ENCODE results near the gene MTX1.
A peak's percentile ranks its signal among the peaks of the same experiment; 100 is the strongest.
"Not testable (repeated sequence)": the region's sequence is repeated elsewhere in the genome, so short reads cannot be mapped to it uniquely, and the experiment has no call there.

MTX1 gene

DNA sequence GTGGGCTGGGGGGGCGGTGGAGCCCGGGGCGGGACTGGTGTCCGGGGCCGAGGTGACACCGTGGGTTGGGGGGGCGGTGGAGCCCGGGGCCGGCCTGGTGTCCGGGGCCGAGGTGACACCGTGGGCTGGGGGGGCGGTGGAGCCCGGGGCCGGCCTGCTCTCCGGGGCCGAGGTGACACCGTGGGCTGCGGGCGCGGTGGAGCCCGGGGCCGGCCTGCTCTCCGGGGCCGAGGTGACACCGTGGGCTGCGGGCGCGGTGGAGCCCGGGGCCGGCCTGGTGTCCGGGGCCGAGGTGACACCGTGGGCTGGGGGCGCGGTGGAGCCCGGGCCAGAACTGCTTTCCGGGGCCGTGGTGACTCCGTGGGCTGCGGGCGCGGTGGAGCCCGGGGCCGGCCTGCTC lies 18.6 kb upstream of the MTX1 start:
- DNase-seq = not testable (repeated sequence)

DNA sequence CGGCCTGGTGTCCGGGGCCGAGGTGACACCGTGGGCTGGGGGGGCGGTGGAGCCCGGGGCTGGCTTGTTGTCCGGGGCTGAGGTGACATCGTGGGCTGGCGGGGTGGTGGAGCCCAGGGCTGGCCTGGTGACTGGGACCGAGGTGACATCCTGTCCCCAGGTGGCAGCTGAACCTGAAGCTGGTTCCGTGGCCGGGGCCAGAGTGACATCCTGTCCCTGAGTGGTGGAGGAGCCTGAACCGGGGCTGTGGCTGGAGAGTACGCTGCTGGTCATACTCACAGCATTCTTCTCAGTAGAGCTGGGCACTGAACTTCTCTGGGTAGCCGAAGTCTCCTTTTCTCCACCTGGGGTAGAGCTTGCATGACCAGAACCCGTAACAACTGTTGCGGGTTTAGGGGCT lies 16.6 kb upstream of the MTX1 start:
- no peak for DNase-seq

DNA sequence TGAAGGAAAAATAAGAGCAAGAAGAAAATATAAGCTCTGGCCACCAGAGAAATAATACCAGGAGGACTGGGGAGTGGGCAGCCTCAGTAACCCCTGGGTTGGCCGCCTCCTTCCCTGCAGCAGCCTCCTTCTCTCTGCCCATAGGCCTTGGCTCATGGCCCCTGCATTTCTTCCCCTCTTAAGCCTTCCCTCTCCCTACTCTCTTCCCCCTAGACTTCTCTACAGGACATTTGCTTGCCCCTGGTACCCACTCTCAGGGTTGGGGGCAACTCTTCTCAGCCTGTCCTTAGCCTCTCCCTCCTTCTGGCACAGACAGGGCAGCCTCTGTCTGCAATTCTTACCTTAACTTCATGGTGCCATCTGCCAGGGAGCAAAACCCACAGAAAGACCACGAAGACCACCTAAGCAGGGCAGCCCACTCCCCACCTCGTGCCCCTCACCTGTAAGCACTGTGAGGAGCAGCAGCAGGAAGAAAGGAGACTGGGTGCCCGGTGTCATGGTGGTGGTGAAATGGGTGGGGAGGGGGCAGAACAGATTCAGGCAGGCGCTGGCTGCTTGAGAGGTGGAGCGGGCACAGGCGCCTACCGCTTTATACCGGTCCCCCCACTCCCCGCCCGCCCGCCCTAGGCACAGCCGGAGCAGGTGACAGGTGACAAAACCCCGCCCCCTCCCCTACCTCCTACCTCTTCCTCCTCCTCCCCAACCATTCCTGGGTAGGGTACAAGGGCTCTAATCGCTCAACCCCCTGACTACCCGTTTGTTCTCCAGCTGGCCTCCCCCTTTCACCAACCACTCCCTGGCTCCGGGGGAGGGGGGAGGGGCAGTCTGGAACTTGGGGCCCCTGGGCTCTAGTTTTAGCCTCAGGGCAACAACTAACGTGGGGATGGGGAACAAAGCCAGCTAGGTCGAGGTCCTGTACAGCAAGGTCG lies 15.9 kb upstream of the MTX1 start:
- no peak for DNase-seq

DNA sequence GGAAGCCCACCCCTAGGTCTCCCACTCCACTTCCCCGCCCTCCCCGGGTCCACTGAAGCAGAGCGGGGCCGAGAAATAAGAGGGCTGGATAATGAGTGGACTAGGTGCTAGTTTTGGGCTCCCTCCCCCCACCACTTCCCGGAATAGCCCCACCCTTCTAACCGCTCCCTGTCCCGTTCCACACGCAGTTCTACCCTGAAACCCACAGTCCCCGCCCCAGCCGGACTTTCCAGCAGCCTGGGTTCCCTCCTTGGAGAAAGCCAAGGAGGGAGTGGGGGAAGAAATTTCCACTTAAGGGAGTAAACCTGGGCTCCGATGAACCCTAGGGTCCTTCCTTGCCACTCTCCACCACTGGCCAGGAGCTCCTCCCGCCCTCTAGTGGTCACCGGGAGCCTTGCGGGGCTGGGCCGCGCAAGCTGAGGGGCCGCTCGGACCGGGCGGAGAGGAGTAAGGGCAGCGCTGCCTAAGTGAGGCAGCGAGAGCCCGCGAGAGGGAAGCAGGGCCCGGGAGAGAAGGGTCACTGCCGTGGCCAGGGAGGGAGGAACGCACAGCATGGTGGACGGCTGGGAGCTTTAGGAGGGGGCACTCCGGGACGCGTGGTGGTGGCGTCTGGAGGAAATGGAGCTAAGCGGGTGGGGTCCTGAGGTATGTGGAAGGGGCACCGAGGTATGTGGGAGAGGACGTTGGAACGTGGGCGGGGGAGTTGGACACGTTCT lies 15.1 kb upstream of the MTX1 start:
- DNase-seq = peak; percentile 54

DNA sequence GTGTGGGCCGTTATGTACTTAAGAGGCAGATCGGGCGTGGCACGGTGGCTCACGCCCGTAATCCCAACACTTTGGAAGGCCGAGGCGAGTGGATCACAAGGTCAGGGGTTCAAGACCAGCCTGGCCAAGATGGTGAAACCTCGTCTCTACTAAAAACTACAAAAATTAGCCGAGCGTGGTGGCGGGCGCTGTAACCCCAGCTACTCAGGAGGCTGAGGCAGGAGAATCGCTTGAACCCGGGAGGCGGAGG lies 14.6 kb upstream of the MTX1 start:
- DNase-seq = not testable (repeated sequence)

DNA sequence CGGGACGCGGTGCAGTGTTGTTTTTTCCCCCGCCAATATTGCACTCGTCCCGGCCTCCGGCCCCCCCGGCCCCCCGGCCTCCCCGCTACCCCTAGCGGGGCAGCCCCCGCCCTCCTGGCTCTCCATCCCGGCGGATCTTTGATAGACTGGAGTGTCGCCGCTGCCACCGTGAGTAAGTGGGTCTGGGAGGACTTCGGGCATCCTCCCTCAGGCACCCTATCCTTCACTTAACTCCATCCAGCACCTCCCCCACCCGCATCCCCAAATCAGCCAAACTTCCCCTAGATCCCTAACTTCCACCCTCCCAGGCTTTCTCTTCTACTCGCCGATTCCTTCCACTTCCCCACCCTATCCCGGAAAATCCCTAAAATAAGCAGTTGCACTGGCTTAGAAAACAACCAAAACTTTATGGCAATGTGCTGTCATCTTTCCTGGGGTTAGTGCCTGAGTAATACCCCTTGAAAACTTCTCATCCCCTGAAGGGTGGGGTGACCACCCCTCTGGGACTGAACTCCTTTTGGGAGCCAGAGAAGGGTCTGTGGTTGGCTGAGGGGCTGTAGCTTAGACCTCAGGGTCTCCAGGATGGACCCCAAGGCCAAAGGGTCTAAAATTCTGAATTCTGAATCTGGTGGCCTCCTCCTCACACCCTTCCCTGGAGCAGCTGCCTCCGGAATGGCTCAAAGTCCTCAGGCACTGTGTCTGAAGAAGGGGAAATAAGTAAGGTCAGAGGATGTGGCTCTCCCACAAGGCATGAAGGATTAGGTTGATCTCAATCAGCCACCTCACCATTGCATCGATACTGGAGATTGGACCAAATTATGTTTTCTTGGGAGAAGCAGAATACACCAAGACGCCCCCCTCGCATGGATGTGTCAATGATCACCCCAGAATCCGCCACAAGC lies 13.0 kb upstream of the MTX1 start:
- DNase-seq = no peak

DNA sequence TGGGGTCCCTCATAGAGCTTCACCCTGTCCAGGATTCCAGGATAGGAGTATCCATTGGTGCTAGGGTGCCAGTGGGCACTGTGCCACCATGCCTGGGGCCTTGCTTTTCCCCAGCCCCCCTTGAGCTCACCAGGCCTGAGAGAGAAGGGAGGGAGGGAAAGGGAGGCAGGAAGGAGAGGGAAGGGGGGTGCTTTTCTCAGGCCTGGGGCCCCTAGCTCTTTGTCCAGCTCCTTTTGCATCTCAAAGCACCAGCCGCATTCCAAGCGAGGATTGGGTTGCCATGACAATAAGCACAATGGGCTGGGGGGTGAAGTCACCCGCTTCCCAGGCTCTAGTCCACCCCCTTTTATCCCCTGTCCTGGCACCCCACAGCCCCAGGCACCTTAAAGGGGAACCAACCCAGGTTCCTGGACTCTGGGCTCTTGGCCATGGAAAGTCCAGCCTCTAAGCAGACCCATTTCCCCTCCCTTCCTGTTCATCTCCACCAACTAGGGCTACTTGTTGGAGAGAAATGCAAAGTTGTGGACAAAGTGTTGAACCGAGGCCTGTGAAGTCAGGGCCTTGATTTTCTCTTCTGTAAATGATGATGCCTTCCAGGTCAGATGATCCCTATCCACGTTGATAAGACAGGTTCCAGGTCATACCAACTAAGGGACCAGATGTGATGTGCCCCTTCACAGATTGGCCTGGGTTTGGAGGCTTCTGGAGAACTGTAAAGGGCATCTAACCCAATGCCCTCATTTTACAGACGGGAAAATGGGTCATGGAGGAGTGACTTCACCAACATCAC lies 12.2 kb upstream of the MTX1 start:
- no peak for DNase-seq

DNA sequence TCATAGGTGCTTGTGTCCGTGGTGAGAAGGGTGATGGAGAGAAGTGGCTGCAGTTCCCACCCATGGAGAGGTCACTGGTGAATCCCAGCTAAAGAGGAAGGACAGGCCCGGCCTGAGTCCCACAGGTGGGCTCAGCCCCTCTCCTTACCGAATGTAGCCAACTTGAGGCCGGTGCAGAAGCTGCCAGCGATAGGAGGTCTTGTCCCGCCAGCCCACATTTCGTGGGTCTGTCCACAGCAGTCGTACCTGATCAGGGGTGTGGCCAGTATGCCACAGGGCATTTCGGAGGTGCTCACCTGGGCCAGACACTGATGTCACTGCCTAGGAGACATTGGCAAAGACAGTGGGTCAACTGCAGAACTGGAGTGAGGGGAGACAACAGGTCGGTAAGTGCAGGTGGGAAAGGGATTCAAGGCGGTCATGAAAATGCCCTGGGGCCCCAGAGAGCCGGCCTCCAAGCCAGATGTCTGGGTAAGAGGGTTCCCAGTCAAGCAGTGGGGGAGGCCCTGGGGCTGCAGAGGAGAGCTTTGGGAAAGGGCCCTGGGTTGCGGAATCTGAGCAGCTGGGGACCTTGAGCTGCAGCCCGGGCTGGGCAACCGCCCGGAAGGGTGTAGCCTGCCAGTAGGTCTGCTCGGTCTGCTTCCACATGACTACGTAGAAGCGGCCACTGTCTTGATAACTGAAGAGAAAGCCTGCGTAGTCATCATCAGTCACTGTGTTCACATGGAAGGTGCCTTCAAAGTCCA lies 11.4 kb upstream of the MTX1 start:
- DNase-seq = no peak

DNA sequence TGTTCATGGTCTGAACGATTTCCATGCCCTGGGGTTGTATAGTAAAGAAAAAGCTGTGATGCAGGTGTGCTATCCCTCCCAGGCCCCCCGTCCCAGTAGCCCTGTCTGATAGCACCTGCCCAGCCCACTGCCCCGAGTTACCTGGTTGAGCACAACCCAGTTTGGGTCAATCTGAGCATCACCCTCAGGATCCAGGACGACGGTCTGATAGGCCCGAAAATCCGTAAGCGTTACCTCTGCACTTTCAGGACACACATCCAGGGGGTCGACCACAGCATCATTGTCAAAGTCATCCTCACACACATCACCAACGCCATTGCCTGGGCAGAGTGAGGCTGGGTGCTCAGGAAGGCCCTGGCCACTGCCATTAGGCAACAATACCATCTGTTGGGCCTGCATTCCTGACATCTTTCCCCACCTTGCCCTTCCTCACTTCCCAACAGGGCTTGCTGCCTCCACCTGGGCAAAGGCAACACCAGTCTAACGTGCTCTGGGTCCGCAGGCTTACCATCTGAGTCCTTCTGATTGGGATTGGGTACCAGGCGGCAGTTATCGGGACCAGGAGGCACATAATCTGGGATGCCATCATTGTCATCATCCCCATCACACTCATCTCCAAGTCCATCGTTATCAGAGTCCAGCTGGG lies 10.5 kb upstream of the MTX1 start:
- no peak for DNase-seq

DNA sequence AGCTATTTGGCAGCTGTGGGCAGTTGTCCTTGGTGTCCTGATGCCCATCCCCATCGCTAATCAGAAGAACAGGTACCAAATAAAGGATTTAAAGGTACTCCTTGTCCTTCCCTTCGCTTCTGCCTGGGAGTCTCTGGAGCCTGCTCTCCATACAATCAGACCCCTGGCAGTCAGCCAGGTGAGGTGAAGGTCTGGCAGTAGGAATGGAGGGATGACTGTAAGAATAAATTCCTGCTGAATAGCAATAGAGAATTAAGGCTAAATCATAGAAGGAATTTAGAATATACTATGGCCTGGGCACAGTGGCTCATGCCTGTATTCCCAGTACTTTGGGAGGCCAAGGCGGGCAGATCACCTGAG lies 10.0 kb upstream of the MTX1 start:
- no peak for DNase-seq

DNA sequence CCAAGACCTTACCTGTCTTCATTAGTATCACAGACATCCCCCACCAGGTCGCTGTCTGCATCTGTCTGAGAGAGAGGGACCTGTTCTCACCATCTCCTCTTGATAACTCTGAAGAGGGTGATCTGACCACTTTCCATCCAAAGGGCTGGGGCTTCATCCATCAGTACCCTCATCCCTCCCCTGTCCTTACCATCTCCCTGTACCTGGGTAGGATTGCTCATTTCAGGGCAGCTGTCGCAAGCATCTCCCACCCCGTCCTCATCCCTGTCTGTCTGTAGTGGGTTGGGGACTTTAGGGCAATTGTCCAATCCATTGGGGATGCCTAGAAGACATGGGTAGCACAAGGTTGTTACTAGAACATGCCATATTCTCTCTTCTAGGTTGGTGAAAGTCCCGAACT lies 8.7 kb upstream of the MTX1 start:
- DNase-seq = no peak

DNA sequence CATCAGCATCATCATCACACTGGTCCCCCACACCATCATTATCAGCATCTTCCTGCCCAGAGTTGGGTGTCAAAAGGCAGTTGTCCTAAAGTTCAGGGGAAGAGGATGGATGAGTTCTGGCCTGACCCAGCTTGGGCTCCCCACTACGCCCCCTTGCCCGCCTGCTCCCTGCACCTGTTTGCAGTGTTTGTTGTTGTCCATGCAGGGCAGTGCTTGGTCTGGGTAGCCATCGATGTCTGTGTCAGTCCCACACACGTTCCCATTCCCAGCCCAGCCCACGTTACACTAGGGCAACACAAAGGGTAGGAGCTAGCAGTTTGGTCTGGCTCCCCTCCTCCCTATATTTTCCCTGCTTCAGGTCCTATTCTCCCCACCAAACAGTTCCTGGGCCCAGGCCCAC lies 7.6 kb upstream of the MTX1 start:
- DNase-seq = no peak

DNA sequence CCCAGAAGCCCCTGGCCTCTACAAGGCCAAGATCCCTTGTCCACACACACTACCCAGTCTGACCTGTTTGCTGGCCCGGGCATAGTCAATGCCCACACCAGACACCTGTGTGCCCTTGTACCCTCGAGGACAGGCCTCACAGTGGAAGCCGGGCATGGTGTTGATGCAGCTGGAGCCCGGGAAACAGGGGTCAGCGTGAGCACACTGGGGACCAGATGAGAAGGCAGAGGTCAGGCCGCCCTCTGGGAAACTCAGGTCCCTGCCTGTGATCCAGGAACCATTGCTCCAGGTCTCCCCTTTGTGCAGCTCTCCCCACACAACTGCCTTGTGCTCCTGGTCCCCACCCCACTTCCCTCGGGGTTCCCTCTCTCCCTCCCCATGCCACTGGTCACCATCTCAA lies 6.3 kb upstream of the MTX1 start:
- DNase-seq = no peak

DNA sequence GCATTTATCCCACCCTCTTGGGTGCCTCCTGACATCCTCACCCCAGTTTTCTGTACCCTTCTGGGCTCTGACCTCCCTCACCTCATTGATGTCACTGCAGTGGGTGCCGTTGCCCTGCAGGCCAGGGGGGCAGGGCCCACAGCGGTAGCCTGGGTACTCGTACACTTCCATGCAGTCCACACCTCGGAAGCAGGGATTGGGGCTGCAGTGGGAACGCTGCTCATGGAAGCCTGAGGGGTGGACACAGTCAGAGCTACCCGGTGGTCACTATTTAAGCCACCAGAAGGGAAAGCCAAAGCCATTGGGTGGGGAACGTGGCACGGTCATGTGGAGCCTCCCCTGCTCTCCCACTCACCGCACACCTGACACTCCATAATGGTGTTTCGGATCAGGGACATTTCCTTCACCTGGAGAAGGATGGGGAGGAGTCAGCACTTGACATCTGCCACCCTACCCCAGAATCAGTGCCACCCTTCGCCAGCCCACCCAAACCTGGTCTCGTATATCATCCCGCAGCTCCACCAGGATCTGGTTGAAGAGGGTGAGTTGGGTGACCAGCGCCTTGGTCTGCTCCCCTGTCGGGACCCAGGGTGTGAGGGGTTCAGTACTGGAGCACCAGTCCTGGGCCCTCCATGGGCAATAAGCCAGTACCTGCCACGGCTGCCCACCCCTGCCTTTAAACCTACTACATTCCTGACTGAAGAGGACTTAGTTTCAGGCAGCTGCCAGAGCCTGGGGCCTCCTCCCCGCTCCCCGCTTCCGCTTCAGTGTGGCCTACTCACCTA lies 5.6 kb upstream of the MTX1 start:
- no peak for DNase-seq

DNA sequence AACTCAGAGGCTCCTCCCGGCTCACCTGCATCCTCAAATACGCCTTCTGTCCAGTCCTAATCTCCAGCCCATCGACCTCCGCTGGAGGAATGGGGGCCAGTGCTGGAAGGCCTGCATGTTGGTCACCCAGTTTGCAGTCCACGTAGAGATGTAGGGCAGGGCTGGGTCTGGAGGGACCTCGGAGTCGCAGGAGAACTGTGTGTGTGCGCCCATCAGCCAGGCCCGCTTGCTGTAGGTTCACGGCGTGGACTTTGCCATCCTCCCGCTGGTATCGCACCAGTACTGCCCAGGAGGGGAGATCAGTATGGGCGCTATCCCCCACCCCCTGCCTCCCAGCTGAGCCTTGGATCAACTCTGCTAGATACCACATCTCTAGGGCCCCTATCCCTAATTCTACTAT lies 3.5 kb upstream of the MTX1 start:
- DNase-seq = no peak

DNA sequence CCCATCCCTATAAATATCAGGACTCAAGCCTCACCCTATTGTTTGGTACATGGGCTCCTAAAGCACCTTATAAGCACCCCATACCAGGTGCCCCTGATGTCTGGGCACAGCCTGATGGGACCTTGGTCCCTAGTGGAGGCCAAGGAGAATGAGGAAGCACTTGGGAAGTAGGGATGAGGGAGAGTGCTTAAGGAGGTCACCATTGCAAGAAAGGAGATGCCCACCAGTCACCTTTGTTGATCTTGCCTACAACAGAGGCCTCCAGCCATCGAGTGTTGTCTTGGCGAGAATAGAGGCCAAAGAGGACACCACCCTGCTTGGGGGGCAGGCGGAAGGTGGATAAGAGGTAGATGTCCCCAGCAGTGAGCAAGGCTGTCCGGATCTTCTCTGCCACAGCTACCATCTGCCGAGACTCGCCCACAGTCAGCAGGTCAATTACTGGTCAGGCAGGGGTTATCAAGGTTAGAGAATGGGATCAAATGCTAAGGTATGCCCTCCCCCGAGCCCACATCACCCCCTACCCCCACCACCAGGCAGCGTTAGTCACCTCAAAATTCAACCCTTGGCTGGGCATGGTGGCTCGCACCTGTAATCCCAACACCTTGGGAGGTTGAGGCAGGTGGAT lies 2.4 kb upstream of the MTX1 start:
- no peak for DNase-seq

DNA sequence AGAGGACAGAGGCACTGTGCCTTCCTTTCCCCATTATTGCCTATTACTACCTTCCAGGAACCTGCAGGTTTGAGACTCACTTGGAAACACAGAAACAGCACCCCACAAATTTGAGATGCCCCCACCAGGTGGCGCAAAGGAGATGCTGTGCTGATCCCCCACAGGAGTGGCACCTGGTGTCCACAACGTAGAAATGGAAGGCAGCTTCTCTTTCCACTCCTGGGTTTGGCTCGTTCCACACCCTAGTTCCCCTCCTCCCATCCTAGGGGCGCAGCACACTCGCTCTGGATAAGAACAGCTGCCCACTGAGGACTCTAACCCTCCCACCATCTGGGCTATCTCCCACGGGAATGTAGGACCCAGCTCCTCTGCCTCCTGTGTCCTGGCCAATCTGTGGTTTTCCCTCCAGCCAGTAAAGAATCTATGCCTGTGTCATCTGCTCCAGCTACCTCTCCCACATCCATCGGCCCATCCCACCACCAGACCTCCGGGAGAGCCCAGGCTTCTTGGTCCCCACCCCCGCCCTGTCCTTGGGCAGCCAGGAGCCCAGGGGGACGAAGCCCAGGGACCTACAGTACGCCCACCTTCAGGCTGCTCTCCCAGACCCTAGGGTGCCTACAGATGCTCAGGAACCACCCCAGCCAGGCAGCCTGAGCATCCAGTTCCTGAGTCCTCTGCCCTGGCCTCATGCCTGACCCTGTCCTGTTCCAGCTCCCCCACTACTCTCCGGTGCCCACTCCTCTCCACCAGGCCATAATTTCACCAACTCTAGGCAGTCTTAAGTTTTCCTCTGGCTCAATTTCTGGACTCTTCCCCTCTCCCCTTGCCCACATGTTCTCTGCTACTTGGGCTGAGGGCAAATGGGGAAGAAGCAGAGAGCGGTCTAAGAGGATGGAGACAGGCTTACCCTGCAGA lies 1.3 kb upstream of the MTX1 start:
- peak; percentile 67 for DNase-seq

DNA sequence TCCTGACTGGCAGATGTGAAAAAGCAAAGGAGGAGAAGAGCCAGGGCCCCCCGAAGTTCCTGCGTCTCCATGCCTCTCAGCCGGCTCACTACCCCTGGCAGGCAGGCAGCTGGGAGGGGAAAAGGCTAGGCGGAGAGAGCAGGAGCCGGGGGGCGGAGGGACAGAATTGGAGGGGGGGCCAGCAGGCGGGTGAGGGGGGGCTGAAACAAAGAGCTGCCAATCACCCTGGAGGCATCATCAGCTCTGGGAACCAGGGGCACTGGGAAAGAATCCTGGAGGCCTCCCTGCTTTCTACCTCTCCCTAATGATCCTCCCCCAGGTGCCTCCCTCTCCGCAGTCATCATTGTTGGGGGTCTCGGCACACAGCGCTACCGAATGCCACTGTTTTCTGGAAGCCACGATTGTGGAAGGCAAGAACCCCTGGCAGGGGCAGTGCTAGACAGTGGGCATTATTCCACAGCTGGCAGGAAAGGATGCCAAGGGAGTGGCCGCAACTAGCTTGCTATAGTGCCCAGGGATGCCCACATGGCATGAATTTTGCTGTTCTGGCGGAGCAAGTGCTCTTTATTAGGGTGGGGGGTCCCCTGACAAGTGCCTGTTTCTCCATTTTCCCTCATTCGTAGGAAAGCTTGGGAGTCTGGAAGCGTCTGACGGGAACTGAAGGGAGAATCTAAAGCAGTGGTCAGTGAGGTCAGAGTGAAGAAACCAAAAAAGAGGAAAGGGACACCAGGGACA lies 522 bp upstream of the MTX1 start, which contains the start of gene THBS3:
THBS3 (minus strand) TSS at position 92 of the 735 bp plus-strand sequence; CDS start at position 71, 21 bp downstream.
- no peak for DNase-seq
